Naive B cell (primary cell): Measurements from ENCODE around the gene NRCAM. TPM values are rescaled to one million over a fixed set of nuclear protein-coding genes. Genes with fewer than 3 reads are reported as not detected.
A peak's percentile ranks its signal among the peaks of the same experiment; 100 is the strongest.
"Not testable (repeated sequence)": the region's sequence is repeated elsewhere in the genome, so short reads cannot be mapped to it uniquely, and the experiment has no call there.

Source experiments
- ATAC-seq, 2 donors: fragments of 150-1000 bp; cut with Tn5 transposase; 2 replicates each; pipeline ENCODE4 v1.10.0; 2021; ENCODE audit warnings: low read depth in 2 of 2, mild to moderate bottlenecking in 2 of 2, moderate library complexity in 2 of 2
- DNase-seq: peaks from one replicate; pipeline ENCODE4 v3.0.0; 2022
- H3K27ac Mint-ChIP-seq, 6 donors: one replicate each; pipeline ENCODE4 v1.8.0; 2020 to 2022; ENCODE audit warnings: mild to moderate bottlenecking in 6 of 6, mixed read lengths in 6 of 6, moderate library complexity in 5 of 6, inconsistent platforms in 2 of 6
- H3K27me3 Mint-ChIP-seq, 3 donors: one replicate each; pipeline ENCODE4 v1.8.0; 2021 to 2022; ENCODE audit warnings: mixed read lengths in 3 of 3, mild to moderate bottlenecking in 1 of 3
- H3K36me3 Mint-ChIP-seq, 2 donors: one replicate each; pipeline ENCODE4 v1.8.0; 2020 to 2022; ENCODE audit warnings: mixed read lengths in 2 of 2, inconsistent platforms in 1 of 2, mild to moderate bottlenecking in 1 of 2
- H3K4me1 Mint-ChIP-seq, 3 donors: one replicate each; pipeline ENCODE4 v1.8.0; 2020 to 2022; ENCODE audit warnings: mixed read lengths in 3 of 3, inconsistent platforms in 1 of 3, mild to moderate bottlenecking in 1 of 3, moderate library complexity in 1 of 3
- H3K4me3 Mint-ChIP-seq, 8 donors: one replicate each; pipeline ENCODE4 v1.8.0; 2020 to 2022; ENCODE audit warnings: mild to moderate bottlenecking in 8 of 8, mixed read lengths in 8 of 8, moderate library complexity in 8 of 8, inconsistent platforms in 2 of 8
- H3K9me3 Mint-ChIP-seq, 7 donors: one replicate each; pipeline ENCODE4 v1.8.0; 2020 to 2022; ENCODE audit warnings: mixed read lengths in 7 of 7, mild to moderate bottlenecking in 5 of 7, inconsistent platforms in 2 of 7, moderate library complexity in 1 of 7
- polyA plus RNA-seq, 6 donors: library from polyadenylated mRNA; unstranded; fragments of 300-500 nt; fragmentation: Illumina TruSeq; gene quantifications; one replicate each; pipeline ENCODE4 v1.2.3, GENCODE V29; 2021; ENCODE audit warnings: low read depth in 6 of 6

The NRCAM gene
- polyA plus RNA-seq, 6 donors from 2014 or later, result 0.29 to 1.2 (median 0.47) TPM; not detected in 1

GRCh38 chr7:108479751-108480150 lies 23.5 kb upstream of the NRCAM start:
- Mint-ChIP-seq H3K36me3 (peaks cover 28 to 32% of the 10 kb centered on the region in 2 donors), H3K4me3 (no peak overlapping the region), H3K9me3 (no peaks in the 10 kb centered on the region), H3K27ac (no peak overlapping the region), H3K4me1 (peaks cover under 1 to 8% (median 4%) of the 10 kb centered on the region in 3 donors), H3K27me3 (no peaks in the 10 kb centered on the region)
- DNase-seq, result no peak
- no peak for ATAC-seq

- Mint-ChIP-seq H3K27ac (no peak overlapping the region), H3K9me3 (no peaks in the 10 kb centered on the region), H3K4me3 (no peak overlapping the region), H3K36me3 (peaks cover 25 to 33% of the 10 kb centered on the region in 2 donors), H3K27me3 (no peaks in the 10 kb centered on the region), H3K4me1 (peaks cover 0 to 9% (median 3%) of the 10 kb centered on the region in 3 donors)
- ATAC-seq (no peak), DNase-seq (no peak)
Measured at GRCh38 chr7:108479118-108479517, 22.9 kb upstream of the NRCAM start.

- peaks cover 8 to 21% (median 14%) of the 10 kb centered on the region in 3 donors for H3K27me3 Mint-ChIP-seq
- peaks cover 5 to 19% (median 13%) of the 10 kb centered on the region in 3 donors for H3K4me1 Mint-ChIP-seq
- DNase-seq (no peak), ATAC-seq (peak in 1 of 2 donors; percentile 13)
- H3K4me3 Mint-ChIP-seq, result peak overlapping the region in 1 of 8 donors; percentile 5
- H3K36me3 Mint-ChIP-seq, result peaks cover 0 to 6% of the 10 kb centered on the region in 2 donors
- H3K27ac Mint-ChIP-seq, result peak overlapping the region in 1 of 6 donors; percentile 63
- H3K9me3 Mint-ChIP-seq, result peaks cover 0 to 4% (median 0%) of the 10 kb centered on the region in 7 donors
Measured at GRCh38 chr7:108468246-108468645, 12.0 kb upstream of the NRCAM start.

GRCh38 chr7:108467391-108467790 lies 11.2 kb upstream of the NRCAM start:
- no peak overlapping the region for H3K4me3 Mint-ChIP-seq
- peaks cover 0 to 4% (median 0%) of the 10 kb centered on the region in 7 donors for H3K9me3 Mint-ChIP-seq
- no peaks in the 10 kb centered on the region for H3K36me3 Mint-ChIP-seq
- peaks cover 9 to 19% (median 13%) of the 10 kb centered on the region in 3 donors for H3K4me1 Mint-ChIP-seq
- DNase-seq (no peak), ATAC-seq (no peak)
- no peak overlapping the region for H3K27ac Mint-ChIP-seq
- H3K27me3 Mint-ChIP-seq, result peaks cover 14 to 29% (median 22%) of the 10 kb centered on the region in 3 donors

GRCh38 chr7:108466322-108466721 lies 10.1 kb upstream of the NRCAM start:
- Mint-ChIP-seq H3K4me1 (peaks cover 9 to 19% (median 13%) of the 10 kb centered on the region in 3 donors), H3K27me3 (peaks cover 17 to 40% (median 28%) of the 10 kb centered on the region in 3 donors), H3K27ac (peak overlapping the region in 1 of 6 donors; percentile 69)
- ATAC-seq, H3K36me3 Mint-ChIP-seq, DNase-seq, H3K9me3 Mint-ChIP-seq, H3K4me3 Mint-ChIP-seq: not testable (repeated sequence)

- H3K9me3 Mint-ChIP-seq, result peaks cover 0 to 4% (median 0%) of the 10 kb centered on the region in 7 donors
- H3K27me3 Mint-ChIP-seq, result peaks cover 28 to 56% (median 43%) of the 10 kb centered on the region in 3 donors
- H3K4me3 Mint-ChIP-seq, result no peak overlapping the region
- ATAC-seq (no peak), DNase-seq (no peak)
- peaks cover 9 to 19% (median 19%) of the 10 kb centered on the region in 3 donors for H3K4me1 Mint-ChIP-seq
- no peak overlapping the region for H3K27ac Mint-ChIP-seq
- H3K36me3 Mint-ChIP-seq, result no peaks in the 10 kb centered on the region
Measured at GRCh38 chr7:108464743-108465142, 8.5 kb upstream of the NRCAM start.

GRCh38 chr7:108463613-108464012 lies 7.4 kb upstream of the NRCAM start:
- Mint-ChIP-seq H3K4me1 (peaks cover 8 to 10% (median 9%) of the 10 kb centered on the region in 3 donors), H3K36me3 (no peaks in the 10 kb centered on the region), H3K9me3 (peaks cover 0 to 4% (median 0%) of the 10 kb centered on the region in 7 donors), H3K4me3 (no peak overlapping the region), H3K27ac (no peak overlapping the region), H3K27me3 (peaks cover 33 to 60% (median 47%) of the 10 kb centered on the region in 3 donors)
- DNase-seq, result no peak
- ATAC-seq, result no peak

GRCh38 chr7:108461840-108462239 lies 5.6 kb upstream of the NRCAM start:
- Mint-ChIP-seq H3K27me3 (peaks cover 51 to 75% (median 65%) of the 10 kb centered on the region in 3 donors), H3K27ac (no peak overlapping the region), H3K36me3 (no peaks in the 10 kb centered on the region), H3K9me3 (peaks cover 0 to 4% (median 0%) of the 10 kb centered on the region in 7 donors), H3K4me1 (peaks cover 8 to 13% (median 10%) of the 10 kb centered on the region in 3 donors), H3K4me3 (no peak overlapping the region)
- ATAC-seq (no peak), DNase-seq (no peak)

- peaks cover 10 to 16% (median 10%) of the 10 kb centered on the region in 3 donors for H3K4me1 Mint-ChIP-seq
- no peak for DNase-seq
- no peaks in the 10 kb centered on the region for H3K9me3 Mint-ChIP-seq
- peaks cover 49 to 70% (median 62%) of the 10 kb centered on the region in 3 donors for H3K27me3 Mint-ChIP-seq
- no peak overlapping the region for H3K4me3 Mint-ChIP-seq
- no peak overlapping the region for H3K27ac Mint-ChIP-seq
- no peak for ATAC-seq
- H3K36me3 Mint-ChIP-seq, result no peaks in the 10 kb centered on the region
Measured at GRCh38 chr7:108460964-108461363, 4.7 kb upstream of the NRCAM start.

GRCh38 chr7:108459922-108460551 lies 3.8 kb upstream of the NRCAM start:
- no peak for DNase-seq
- H3K27me3 Mint-ChIP-seq, result peaks cover 49 to 67% (median 62%) of the 10 kb centered on the region in 3 donors
- H3K36me3 Mint-ChIP-seq, result no peaks in the 10 kb centered on the region
- peak overlapping the region in 2 of 8 donors; percentile 11 to 64 for H3K4me3 Mint-ChIP-seq
- no peaks in the 10 kb centered on the region for H3K9me3 Mint-ChIP-seq
- H3K27ac Mint-ChIP-seq, result peak overlapping the region in 2 of 6 donors; percentile 74 to 77
- peak; percentile 38 to 49 for ATAC-seq
- peaks cover 10 to 16% (median 10%) of the 10 kb centered on the region in 3 donors for H3K4me1 Mint-ChIP-seq

- no peak for DNase-seq
- peaks cover 51 to 70% (median 60%) of the 10 kb centered on the region in 3 donors for H3K27me3 Mint-ChIP-seq
- peak overlapping the region in 1 of 6 donors; percentile 12 for H3K27ac Mint-ChIP-seq
- peaks cover 13 to 23% (median 16%) of the 10 kb centered on the region in 3 donors for H3K4me1 Mint-ChIP-seq
- H3K9me3 Mint-ChIP-seq, result no peaks in the 10 kb centered on the region
- H3K36me3 Mint-ChIP-seq, result no peaks in the 10 kb centered on the region
- peak overlapping the region in 6 of 8 donors; percentile 32 to 89 (median 72) for H3K4me3 Mint-ChIP-seq
- no peak for ATAC-seq
Measured at GRCh38 chr7:108457871-108458270, 1.6 kb upstream of the NRCAM start.

- peak overlapping the region in 2 of 6 donors; percentile 54 to 79 for H3K27ac Mint-ChIP-seq
- peak overlapping the region; percentile 69 to 91 (median 86) for H3K4me3 Mint-ChIP-seq
- peaks cover 50 to 66% (median 55%) of the 10 kb centered on the region in 3 donors for H3K27me3 Mint-ChIP-seq
- ATAC-seq (no peak), DNase-seq (no peak)
- no peaks in the 10 kb centered on the region for H3K9me3 Mint-ChIP-seq
- H3K4me1 Mint-ChIP-seq, result peaks cover 10 to 23% (median 18%) of the 10 kb centered on the region in 3 donors
- no peaks in the 10 kb centered on the region for H3K36me3 Mint-ChIP-seq
Measured at GRCh38 chr7:108456845-108457540, 757 bp upstream of the NRCAM start.

- H3K27ac Mint-ChIP-seq, result no peak overlapping the region
- peaks cover 10 to 23% (median 18%) of the 10 kb centered on the region in 3 donors for H3K4me1 Mint-ChIP-seq
- H3K9me3 Mint-ChIP-seq, result no peaks in the 10 kb centered on the region
- H3K4me3 Mint-ChIP-seq, result peak overlapping the region; percentile 67 to 90 (median 84)
- DNase-seq (peak; percentile 30), ATAC-seq (peak; percentile 9 to 15)
- H3K27me3 Mint-ChIP-seq, result peaks cover 50 to 57% (median 56%) of the 10 kb centered on the region in 3 donors
- H3K36me3 Mint-ChIP-seq, result no peaks in the 10 kb centered on the region
Measured at GRCh38 chr7:108455551-108455997, 662 bp downstream of the NRCAM start.
